PC-3 (cell line): ENCODE results near the gene OR51M1. TPM values are rescaled to one million over a fixed set of nuclear protein-coding genes. Genes with fewer than 3 reads are reported as not detected.
"Not testable (repeated sequence)": the region's sequence is repeated elsewhere in the genome, so short reads cannot be mapped to it uniquely, and the experiment has no call there.

ENCODE experiments used
- ATAC-seq: fragments of 200-7000 bp; cut with Tn5 transposase; 2 replicates; pipeline ENCODE4 v1.9.1; 2020; ENCODE audit warnings: mild to moderate bottlenecking, moderate library complexity
- BruUV-seq: library from RNA; stranded (reverse); fragments of 400-500 nt; replicated peaks from 2 replicates; lab custom pipeline; 2021; lab: Mats Ljungman, UMichigan
- CTCF ChIA-PET: fragments of 300-600 bp; sonication (Branson Sonifier 250); formaldehyde crosslinking; loops from one replicate; lab custom pipeline; 2022; ENCODE audit warnings: antibody characterized with exemption; lab: Charles Lee
- POLR2A ChIA-PET: fragments of 300-600 bp; sonication (Branson Sonifier 250); formaldehyde crosslinking; loops from one replicate; lab custom pipeline; 2022; ENCODE audit warnings: antibody characterized with exemption; ENCODE audit not compliant: unreplicated experiment; lab: Charles Lee
- DNase-seq: peaks from one replicate; pipeline ENCODE4 v3.0.0-alpha.2; 2015
- H2AFZ ChIP-seq: fragments of 300-600 bp; sonication (generic); 2 replicates; pipeline ENCODE4 v1.6.0; 2016; ENCODE audit warnings: antibody characterized with exemption, low read length
- H3F3A ChIP-seq: fragments of 300-600 bp; sonication (generic); one replicate; pipeline ENCODE4 v1.6.0; 2017; ENCODE audit warnings: antibody characterized with exemption, low read length, control low read depth, mild to moderate bottlenecking; ENCODE audit not compliant: unreplicated experiment
- H3K27ac ChIP-seq: fragments of 300-600 bp; sonication (generic); 2 replicates; pipeline ENCODE4 v1.5.1; 2016; ENCODE audit warnings: mild to moderate bottlenecking, low read length
- H3K27me3 ChIP-seq: fragments of 300-600 bp; sonication (generic); 2 replicates; pipeline ENCODE4 v1.6.1; 2016; ENCODE audit warnings: low read length, mixed read lengths
- H3K36me3 ChIP-seq: fragments of 300-600 bp; sonication (generic); 2 replicates; pipeline ENCODE4 v1.6.1; 2016; ENCODE audit warnings: low read depth, mixed run types, low read length, mixed read lengths
- H3K4me1 ChIP-seq: fragments of 300-600 bp; sonication (generic); 2 replicates; pipeline ENCODE4 v1.5.1; 2016; ENCODE audit warnings: low read length; ENCODE audit not compliant: insufficient read depth
- H3K4me2 ChIP-seq: fragments of 300-600 bp; sonication (generic); 2 replicates; pipeline ENCODE4 v1.6.0; 2016; ENCODE audit warnings: low read length
- H3K4me3 ChIP-seq: fragments of 300-600 bp; sonication (generic); 2 replicates; pipeline ENCODE4 v1.5.1; 2016; ENCODE audit warnings: mild to moderate bottlenecking, low read length, mixed read lengths
- H3K79me2 ChIP-seq: fragments of 300-600 bp; sonication (generic); 2 replicates; pipeline ENCODE4 v1.6.1; 2017; ENCODE audit warnings: low read length, mixed read lengths
- H3K9ac ChIP-seq: fragments of 300-600 bp; sonication (generic); 2 replicates; pipeline ENCODE4 v1.6.0; 2016; ENCODE audit warnings: mild to moderate bottlenecking, low read length
- H3K9me2 ChIP-seq: fragments of 300-600 bp; sonication (generic); replicated peaks from 2 replicates; pipeline ENCODE4 v1.6.1; 2016; ENCODE audit warnings: mixed run types, low read length, mixed read lengths
- H3K9me3 ChIP-seq: fragments of 300-600 bp; sonication (generic); 2 replicates; pipeline ENCODE4 v1.6.1; 2016; ENCODE audit warnings: low read length, mixed read lengths
- H4K20me1 ChIP-seq: fragments of 300-600 bp; sonication (generic); 2 replicates; pipeline ENCODE4 v1.6.1; 2016; ENCODE audit warnings: low read length, mixed read lengths
- CTCF ChIP-seq: fragments of 300-600 bp; sonication (generic); conservative IDR thresholded peaks from 2 replicates; pipeline ENCODE4 v1.5.1; 2017; ENCODE audit warnings: antibody characterized with exemption, low read depth, mild to moderate bottlenecking, low read length
- EZH2 ChIP-seq: fragments of 300-600 bp; sonication (generic); IDR thresholded peaks from one replicate; pipeline ENCODE4 v1.6.1; 2017; ENCODE audit warnings: antibody characterized with exemption, mild to moderate bottlenecking, low read length; ENCODE audit not compliant: unreplicated experiment
- EZH2phosphoT487 ChIP-seq: fragments of 300-600 bp; sonication (generic); IDR thresholded peaks from 2 replicates; pipeline ENCODE4 v1.6.1; 2018; ENCODE audit warnings: mild to moderate bottlenecking, antibody characterized with exemption, low read length, borderline replicate concordance
- intact Hi-C: fragments of 100-400 bp; cut with micrococcal nuclease; formaldehyde crosslinking; loops from 2 replicates; pipeline ENCODE4 v1.9.0; 2023
- total RNA-seq: library from RNA; depleted of rRNA; stranded (reverse); fragments of >200 nt; gene quantifications from 2 replicates; pipeline ENCODE4 v1.2.3, GENCODE V29; 2014

OR51M1 gene
- total RNA-seq, 1 experiment from 2014 or later: not detected

GRCh38 chr11:5363679-5364078 lies 19.9 kb upstream of the OR51M1 start:
- Histone ChIP-seq H3K4me2 (no peak overlapping the region), H3F3A (no peaks in the 10 kb centered on the region), H3K4me3 (no peak overlapping the region), H3K9ac (no peak overlapping the region), H3K27ac (no peak overlapping the region), H4K20me1 (no peaks in the 10 kb centered on the region), H3K4me1 (no peaks in the 10 kb centered on the region), H3K79me2 (no peaks in the 10 kb centered on the region), H3K36me3 (no peaks in the 10 kb centered on the region), H3K9me2 (no peaks in the 10 kb centered on the region), H3K27me3 (no peaks in the 10 kb centered on the region), H2AFZ (no peak overlapping the region), H3K9me3 (no peaks in the 10 kb centered on the region)
- POLR2A ChIA-PET: no interaction called here
- DNase-seq (no peak), ATAC-seq (no peak)
- no peak for TF ChIP-seq EZH2phosphoT487
- TF ChIP-seq EZH2: no peak
- TF ChIP-seq CTCF: no peak
- no TSS peak for BruUV-seq
- intact Hi-C loops: no loop called here
- CTCF ChIA-PET: no interaction called here

GRCh38 chr11:5364214-5364613 lies 19.4 kb upstream of the OR51M1 start:
- H3F3A ChIP-seq: no peaks in the 10 kb centered on the region
- TF ChIP-seq CTCF (no peak), EZH2 (no peak), EZH2phosphoT487 (no peak)
- no peaks in the 10 kb centered on the region for H3K36me3 ChIP-seq
- ChIA-PET CTCF (no interaction called here), POLR2A (no interaction called here)
- no peak overlapping the region for H3K9ac ChIP-seq
- no peak overlapping the region for H3K27ac ChIP-seq
- no peak overlapping the region for H3K4me2 ChIP-seq
- no peaks in the 10 kb centered on the region for H3K79me2 ChIP-seq
- intact Hi-C loops: no loop called here
- no peaks in the 10 kb centered on the region for H3K4me1 ChIP-seq
- ATAC-seq (no peak), DNase-seq (no peak)
- no peaks in the 10 kb centered on the region for H4K20me1 ChIP-seq
- no peaks in the 10 kb centered on the region for H3K27me3 ChIP-seq
- H3K4me3 ChIP-seq: no peak overlapping the region
- no peak overlapping the region for H2AFZ ChIP-seq
- H3K9me3 ChIP-seq: no peaks in the 10 kb centered on the region
- BruUV-seq: no TSS peak
- no peaks in the 10 kb centered on the region for H3K9me2 ChIP-seq

GRCh38 chr11:5366365-5366764 lies 17.2 kb upstream of the OR51M1 start:
- H3K27ac ChIP-seq, H3K9me3 ChIP-seq, H3F3A ChIP-seq, BruUV-seq, H3K4me1 ChIP-seq, ATAC-seq, H3K36me3 ChIP-seq, H3K9ac ChIP-seq, H3K79me2 ChIP-seq, H3K4me2 ChIP-seq, H4K20me1 ChIP-seq, H3K4me3 ChIP-seq, H2AFZ ChIP-seq, DNase-seq, H3K27me3 ChIP-seq, H3K9me2 ChIP-seq, POLR2A ChIA-PET, CTCF ChIA-PET, intact Hi-C loops: not testable (repeated sequence)
